ENCODE measurements around the gene HMGN4.
A peak's percentile ranks its signal among the peaks of the same experiment; 100 is the strongest.

Gene HMGN4

DNA sequence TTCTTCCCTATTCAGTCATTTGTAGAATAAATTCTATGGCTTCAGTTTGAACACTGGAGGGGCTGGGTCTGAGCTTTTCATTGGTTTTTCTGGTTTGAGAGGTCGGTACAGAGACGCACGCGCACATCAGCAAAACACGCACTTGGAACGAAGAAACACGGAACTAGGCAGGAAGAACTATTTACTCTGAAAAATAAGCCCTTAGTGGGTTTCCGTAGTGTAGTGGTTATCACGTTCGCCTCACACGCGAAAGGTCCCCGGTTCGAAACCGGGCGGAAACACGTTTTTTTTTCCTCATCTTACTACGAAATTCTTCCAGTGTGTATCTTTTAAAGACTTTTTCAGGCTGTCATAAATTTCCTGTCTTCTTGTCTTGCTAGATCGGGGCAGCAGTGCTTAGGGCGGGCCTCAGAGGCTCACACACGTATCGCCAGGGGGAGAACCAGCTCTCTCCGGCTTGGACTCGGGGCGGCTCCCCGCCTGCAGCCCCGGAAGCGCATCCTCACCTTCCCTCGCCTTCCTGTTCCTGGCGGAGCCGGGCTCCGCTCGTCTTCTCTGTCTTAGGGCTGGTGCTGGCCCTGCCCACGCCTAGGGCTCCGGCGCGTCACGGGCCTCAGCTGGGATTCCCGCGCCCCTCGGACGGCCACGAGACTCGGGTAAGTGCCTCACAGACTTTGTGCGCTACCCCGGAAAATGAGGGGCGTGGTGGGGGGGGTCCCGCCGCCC, at the start of gene HMGN4:
HMGN4 (plus strand) TSS at position 521 of the 726 bp plus-strand sequence. CDS start 6,841 bp downstream, outside the sequence.
- DNase-seq = peak; percentile 94

DNA sequence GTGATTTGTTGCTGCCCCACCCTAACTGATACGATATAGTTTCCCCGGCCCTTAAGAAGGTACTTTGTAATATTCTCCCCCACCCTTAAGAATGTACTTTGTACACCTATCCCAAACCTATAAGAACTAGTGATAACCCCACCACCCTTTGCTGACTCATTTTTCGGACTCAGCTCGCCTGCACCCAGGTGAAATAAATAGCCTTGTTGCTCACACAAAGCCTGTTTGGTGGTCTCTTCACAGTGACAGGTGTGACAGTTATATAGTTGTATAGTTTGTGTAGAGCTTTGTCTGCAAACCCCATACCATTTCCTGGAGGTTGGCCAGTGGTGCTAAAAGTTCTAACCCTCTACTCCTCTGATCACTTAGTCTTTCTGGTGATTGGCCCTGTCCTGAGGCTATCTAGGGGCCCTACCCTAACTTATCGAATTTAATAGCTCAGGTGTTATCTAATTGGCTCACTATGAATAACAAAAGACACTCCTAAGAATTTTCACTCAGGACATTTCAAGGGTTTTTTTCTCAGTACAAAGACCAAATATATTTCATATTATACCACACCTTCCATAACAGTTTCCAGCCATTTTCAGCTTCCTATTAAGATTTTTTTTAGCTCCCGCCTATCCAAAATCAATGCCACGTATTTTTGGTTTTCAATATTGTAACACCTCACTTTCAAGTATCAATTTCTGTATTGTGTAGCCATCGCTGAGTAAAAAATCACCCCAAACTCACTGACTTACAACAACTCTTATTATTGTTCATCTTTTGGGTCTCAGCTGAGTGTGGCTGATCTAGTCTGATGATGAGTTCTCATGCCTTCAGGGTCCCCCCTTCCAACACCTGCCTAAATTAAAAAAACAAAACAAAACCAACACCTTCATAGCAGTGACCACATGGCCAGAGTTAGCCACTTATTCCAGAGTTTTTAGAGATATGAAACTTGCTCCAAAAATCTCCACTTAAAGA, 47.9 kb upstream of the HMGN4 start:
- DNase-seq = no peak

DNA sequence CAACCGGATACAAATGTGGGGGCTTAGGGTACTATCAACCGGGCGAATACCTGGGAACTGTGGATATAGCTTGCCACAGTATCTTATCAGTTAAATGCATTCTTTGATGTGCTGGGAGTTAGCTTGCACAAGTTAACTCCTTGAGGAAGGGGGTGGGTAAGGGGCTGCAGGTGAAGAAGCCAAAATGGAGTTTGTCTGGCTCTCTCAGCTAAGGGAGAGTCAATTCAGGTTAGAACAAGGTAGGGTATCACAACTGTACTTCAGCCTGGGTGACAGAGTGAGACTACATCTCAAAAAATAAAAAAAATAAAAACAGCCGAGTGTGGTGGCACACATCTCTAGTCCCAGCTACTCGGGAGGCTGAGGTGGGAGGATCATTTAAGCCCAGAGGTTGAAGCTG, 46.6 kb upstream of the HMGN4 start:
- no peak for DNase-seq

- DNase-seq = no peak
These were observed 44.9 kb upstream of the HMGN4 start for GRCh38 chr6:26493258-26493657.

DNA sequence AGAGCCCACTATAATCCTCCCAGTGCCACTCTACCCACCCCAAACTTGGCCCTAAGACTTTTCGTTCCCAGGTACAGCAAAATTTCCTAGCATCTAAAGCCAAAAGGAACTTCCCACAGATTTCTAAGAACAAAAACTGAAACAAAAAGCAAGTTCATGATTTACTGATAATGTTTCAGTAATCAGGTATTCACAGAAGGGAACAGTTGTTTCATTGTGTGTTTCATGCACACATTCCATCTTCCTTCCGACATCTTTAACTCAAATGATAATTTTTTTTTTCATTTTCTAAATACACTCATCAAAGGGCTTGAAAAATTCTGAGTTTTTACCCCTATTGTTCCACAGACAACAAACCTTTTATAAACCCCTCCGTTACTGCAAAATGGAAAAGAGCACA, 44.0 kb upstream of the HMGN4 start:
- no peak for DNase-seq

DNA sequence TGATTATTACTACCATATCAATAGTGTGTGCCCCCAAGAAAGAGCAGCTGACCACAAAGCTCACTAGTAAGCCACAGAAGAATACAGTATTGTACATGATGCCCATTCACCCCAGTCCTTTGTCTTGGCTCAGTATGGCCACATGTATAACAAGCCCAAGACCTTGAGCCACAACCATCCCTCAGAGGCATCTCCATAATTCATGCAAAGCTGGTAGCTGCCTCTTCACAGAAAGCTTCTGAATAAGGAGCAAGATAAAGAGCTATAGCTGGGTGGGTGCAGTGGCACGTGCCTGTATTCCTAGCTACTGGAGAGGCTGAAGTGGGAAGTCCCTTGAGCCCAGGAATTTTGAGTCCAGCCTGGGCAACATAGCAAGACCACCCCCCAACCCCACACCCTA, 42.9 kb upstream of the HMGN4 start:
- DNase-seq = no peak

GRCh38 chr6:26497610-26498009, 40.6 kb upstream of the HMGN4 start:
- DNase-seq = no peak

- no peak for DNase-seq
These were observed 38.1 kb upstream of the HMGN4 start, which contains the start of gene BTN1A1 for GRCh38 chr6:26500102-26500501. Gene BTN1A1 (plus strand): TSS chr6:26500303. CDS start chr6:26501287, 984 bp downstream.

GRCh38 chr6:26501482-26501986, 36.6 kb upstream of the HMGN4 start:
- DNase-seq = no peak

GRCh38 chr6:26502165-26502564, 36.0 kb upstream of the HMGN4 start:
- DNase-seq = peak; percentile 52

GRCh38 chr6:26502626-26503025, 35.5 kb upstream of the HMGN4 start:
- DNase-seq = peak; percentile 18

GRCh38 chr6:26507658-26508057, 30.5 kb upstream of the HMGN4 start:
- DNase-seq = no peak

DNA sequence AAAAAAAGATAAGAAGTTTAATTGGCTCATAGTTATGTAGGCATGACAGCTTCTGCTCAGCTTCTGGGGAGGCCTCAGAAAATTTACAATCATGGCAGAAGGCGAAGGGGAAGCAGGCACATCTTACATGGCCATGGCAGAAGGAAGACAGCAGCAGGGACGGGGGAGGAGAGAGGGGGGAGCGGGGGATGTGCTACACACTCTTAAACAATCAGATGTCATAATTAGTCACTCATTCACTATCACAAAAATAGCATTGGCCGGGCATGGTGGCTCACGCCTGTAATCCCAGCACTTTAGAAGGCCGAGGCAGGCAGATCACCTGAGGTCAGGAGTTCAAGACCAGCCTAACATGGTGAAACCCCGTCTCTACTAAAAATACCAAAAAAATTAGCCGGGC, 27.1 kb upstream of the HMGN4 start:
- DNase-seq = peak; percentile 50

- DNase-seq = peak; percentile 33
These were observed 23.2 kb upstream of the HMGN4 start for GRCh38 chr6:26514984-26515383.

DNA sequence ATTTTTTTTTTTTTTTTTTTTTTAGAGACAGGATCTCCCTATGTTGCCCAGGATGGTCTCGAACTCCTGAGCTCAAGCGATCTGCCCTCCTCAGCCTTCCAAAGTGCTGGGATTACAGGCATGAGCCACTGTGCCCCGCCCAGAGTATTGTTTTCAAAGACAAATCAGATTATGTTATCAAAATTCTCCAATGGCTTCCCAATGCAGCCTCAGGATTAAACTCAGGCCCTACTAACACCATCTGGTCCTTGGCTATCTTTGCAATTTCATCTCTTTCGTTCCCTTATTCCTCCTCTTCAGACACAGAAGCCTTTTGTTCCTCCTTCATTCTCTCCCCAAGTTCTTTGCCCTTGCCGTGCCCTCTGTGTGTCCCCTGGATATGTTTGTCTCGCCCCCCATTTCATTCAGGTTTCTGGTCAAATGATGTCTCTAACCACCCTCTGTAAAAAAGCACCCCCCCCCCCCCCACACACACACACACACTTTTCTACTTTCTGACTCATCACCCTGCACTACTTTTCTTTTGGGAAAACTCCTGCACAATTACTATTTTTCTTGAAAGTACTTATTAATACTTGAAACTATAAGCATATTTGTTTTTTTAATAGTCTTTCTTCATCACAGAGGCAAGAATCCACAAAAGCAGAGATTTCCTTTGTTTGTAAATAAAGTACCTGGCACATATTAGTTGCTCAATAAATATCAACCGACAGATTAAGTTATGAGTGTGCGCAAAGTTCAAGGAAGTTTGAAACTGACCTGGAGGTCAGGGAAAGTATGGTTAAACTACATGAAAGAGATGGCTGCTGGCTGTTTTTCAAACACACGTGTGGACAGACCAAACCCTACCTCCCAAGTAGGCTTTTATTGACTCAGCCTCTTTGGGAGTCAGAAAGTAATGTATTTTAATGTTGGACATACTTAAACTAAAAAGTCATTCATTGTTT, 21.4 kb upstream of the HMGN4 start:
- peak; percentile 96 for DNase-seq

- no peak for DNase-seq
These were observed 18.8 kb upstream of the HMGN4 start for GRCh38 chr6:26519359-26519758.

DNA sequence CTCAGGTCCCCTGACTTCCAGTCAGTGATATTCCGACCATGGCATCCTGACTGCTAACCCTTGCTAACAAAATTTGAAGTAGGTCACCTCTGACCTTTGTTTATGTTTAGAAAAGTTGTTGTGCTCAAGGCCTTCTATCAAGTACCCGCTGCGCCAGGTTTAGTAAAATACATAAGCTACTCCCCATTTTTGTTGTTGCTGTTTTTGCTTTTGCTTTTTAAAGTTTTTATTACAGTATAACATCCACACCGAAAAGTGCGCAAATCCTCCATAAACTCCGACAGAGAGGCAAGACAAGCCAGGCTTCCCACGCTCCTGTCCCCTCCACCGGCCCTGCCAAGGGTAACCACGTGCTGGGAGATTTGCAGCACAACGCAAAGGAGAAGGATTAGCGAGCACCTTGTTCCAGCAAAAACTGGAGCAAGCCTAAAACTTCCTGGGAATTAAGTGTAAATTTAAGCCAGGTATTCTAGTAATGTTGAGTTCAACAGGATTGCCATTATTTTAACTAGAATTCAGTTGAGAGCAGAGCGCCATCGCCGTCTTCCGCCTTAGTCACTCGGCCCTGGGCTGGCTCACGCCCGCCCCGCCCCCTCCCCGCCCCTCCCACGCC, 17.8 kb upstream of the HMGN4 start:
- DNase-seq = peak; percentile 88

GRCh38 chr6:26520850-26521599, 17.1 kb upstream of the HMGN4 start:
- peak; percentile 93 for DNase-seq

- peak; percentile 87 for DNase-seq
These were observed 16.4 kb upstream of the HMGN4 start for GRCh38 chr6:26521600-26522391.

DNA sequence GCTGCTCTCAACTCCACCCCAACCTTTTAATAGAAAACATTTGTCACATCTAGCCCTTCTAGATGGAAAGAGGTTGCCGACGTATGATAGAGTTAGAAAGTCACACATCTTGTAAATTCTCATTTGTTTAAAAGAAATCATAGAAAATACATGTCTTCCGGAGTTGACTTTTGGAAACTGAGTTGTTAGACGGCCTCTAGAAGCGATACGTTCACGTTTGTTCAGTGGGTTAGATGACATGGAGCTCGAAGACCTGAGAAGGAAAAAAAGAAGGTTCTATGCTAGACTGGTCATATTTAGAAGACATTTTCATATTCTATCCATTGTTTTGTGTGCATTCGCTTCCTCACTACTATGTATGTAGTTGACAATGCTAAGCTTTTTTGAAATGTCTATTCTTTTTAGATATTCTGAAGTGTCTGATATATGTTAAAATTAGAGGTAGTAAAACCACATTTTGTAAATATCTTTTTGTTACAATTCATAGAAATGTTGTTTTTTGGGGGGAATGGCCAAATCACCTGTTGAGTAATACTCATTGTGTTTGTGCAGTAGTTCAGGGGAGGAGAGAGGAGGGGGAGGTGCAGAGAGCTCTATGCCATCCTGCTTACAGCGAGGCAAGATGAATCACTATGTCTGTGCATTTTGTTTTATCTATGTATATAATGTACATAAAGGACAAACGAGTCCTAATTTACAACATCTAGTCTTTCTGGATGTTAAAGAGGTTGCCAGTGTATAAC, 15.5 kb upstream of the HMGN4 start:
- peak; percentile 71 for DNase-seq

Data from NCI-H82 (cell line).